Gastroesophageal sphincter (tissue), 4 donors: ENCODE results near the gene TSTD1. TPM values are rescaled to one million over a fixed set of nuclear protein-coding genes. Genes with fewer than 3 reads are reported as not detected.
A peak's percentile ranks its signal among the peaks of the same experiment; 100 is the strongest.

Source experiments
- ATAC-seq: fragments of 150-250 bp; one replicate; pipeline ENCODE4 v1.9.1; 2016; ENCODE audit warnings: mild to moderate bottlenecking, moderate library complexity
- H3K27ac ChIP-seq, 4 donors: fragments of 200-600 bp; sonication (generic) in 3 of 4; 1 replicate in 3 of 4; 2 replicates in 1 of 4; pipeline ENCODE4 v1.5.1; 2016 to 2019
- H3K27me3 ChIP-seq: fragments of 200-600 bp; sonication (generic); one replicate; pipeline ENCODE4 v1.5.1; 2019
- H3K36me3 ChIP-seq, 2 donors: fragments of 200-600 bp; sonication (generic); one replicate each; pipeline ENCODE4 v1.5.1; 2019; ENCODE audit warnings: control low read depth in 1 of 2
- H3K4me1 ChIP-seq, 3 donors: fragments of 200-600 bp; sonication (generic); 1 replicate in 2 of 3; 2 replicates in 1 of 3; pipeline ENCODE4 v1.5.1; 2016 to 2019; ENCODE audit warnings: control low read depth in 2 of 3
- H3K4me3 ChIP-seq, 2 donors: fragments of 200-600 bp; sonication (generic); one replicate each; pipeline ENCODE4 v1.5.1; 2019; ENCODE audit warnings: mild to moderate bottlenecking in 1 of 2, moderate library complexity in 1 of 2
- H3K9me3 ChIP-seq, 3 donors: fragments of 200-600 bp; sonication (generic); one replicate each; pipeline ENCODE4 v1.5.1; 2017 to 2019; ENCODE audit warnings: control low read depth in 2 of 3
- EP300 ChIP-seq: sonication (generic); formaldehyde crosslinking; IDR thresholded peaks from one replicate; pipeline ENCODE4 v1.6.1; 2017; ENCODE audit warnings: antibody characterized with exemption, mild to moderate bottlenecking
- POLR2A ChIP-seq, 2 donors: fragments of 450-650 bp; IDR thresholded peaks; one replicate each; pipeline ENCODE4 v1.6.1; 2017; ENCODE audit warnings: antibody characterized with exemption in 2 of 2, mild to moderate bottlenecking in 2 of 2, moderate library complexity in 1 of 2
- POLR2AphosphoS5 ChIP-seq: sonication (generic); formaldehyde crosslinking; IDR thresholded peaks from one replicate; pipeline ENCODE4 v1.6.1; 2017; ENCODE audit warnings: antibody characterized with exemption
- WGBS, 2 donors: methylation state at CpG; one replicate each; pipeline ENCODE4 v1.1.5; 2018; ENCODE audit warnings: low coverage in 1 of 2; 5-methylcytosine and 5-hydroxymethylcytosine counted together
- total RNA-seq, 4 donors: library from RNA; depleted of rRNA; stranded (reverse); fragments of >200 nt; gene quantifications; one replicate each; pipeline ENCODE4 v1.1.0, GENCODE V29; 2016
- TF ChIP-seq, protein P1 (sequence below), 4 experiments: fragments of 200-600 bp in 2 of 4; fragments of 450-650 bp in 2 of 4; sonication (generic) in 1 of 4; IDR thresholded peaks; one replicate each; pipeline ENCODE4 v1.5.1; 2017 to 2019; ENCODE audit warnings: antibody characterized with exemption in 4 of 4, mild to moderate bottlenecking in 2 of 4, moderate library complexity in 2 of 4

Gene TSTD1
- total RNA-seq, 4 donors from 2014 or later, result 18.1 to 52.1 (median 29.4) TPM

DNA sequence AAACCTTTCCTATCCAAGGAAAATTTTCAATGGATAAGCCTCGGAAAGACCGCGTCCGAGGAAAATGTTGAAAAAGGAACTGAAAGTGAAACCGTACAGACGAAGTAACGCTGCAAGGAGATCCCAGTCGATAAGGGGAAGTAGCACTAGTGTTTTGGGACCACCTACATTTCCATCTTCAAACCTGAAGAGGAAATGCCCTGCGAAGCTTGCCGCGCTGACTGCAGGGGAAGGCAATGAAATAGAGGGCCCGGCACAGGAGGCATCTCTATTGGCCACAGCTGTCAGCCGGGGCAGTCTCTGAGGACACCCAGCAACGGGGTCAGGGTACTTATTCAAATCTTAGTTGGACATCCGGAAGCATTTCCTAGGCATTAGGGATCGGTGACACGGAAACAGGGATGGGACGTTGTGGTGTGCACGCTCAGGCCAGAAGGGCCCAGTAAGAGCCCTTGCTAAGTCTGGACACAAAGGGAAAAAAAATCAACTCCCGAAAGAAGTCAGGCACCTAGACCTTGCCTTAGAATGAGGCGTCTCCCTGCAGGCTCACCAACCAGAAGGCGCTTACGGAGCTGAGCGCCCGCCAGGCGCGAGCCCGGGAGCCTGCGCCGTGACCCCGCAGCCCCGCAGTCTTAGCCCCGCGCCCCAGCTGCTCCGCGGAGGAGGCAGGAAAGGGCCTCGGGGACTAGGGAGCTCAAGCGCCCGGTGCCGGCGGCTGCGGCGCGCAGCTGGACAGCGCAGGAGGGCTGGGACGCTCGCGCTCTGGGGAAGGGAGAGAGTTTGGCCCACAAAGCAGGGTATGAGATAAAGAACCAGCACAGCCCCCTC lies 6.4 kb upstream of the TSTD1 start:
- no peak for TF ChIP-seq EP300
- TF ChIP-seq, protein P1, sequence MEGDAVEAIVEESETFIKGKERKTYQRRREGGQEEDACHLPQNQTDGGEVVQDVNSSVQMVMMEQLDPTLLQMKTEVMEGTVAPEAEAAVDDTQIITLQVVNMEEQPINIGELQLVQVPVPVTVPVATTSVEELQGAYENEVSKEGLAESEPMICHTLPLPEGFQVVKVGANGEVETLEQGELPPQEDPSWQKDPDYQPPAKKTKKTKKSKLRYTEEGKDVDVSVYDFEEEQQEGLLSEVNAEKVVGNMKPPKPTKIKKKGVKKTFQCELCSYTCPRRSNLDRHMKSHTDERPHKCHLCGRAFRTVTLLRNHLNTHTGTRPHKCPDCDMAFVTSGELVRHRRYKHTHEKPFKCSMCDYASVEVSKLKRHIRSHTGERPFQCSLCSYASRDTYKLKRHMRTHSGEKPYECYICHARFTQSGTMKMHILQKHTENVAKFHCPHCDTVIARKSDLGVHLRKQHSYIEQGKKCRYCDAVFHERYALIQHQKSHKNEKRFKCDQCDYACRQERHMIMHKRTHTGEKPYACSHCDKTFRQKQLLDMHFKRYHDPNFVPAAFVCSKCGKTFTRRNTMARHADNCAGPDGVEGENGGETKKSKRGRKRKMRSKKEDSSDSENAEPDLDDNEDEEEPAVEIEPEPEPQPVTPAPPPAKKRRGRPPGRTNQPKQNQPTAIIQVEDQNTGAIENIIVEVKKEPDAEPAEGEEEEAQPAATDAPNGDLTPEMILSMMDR (IDR thresholded peaks at IDR 0.05), result no peak
- TF ChIP-seq POLR2A (IDR thresholded peaks at IDR 0.05), result no peak
- TF ChIP-seq POLR2AphosphoS5, result no peak
- Histone ChIP-seq H3K4me3 (peak overlapping the region; percentile 90 to 94), H3K9me3 (no peaks in the 10 kb centered on the region), H3K4me1 (peaks cover 0 to 35% (median 8%) of the 10 kb centered on the region in 3 donors), H3K27me3 (no peaks in the 10 kb centered on the region), H3K27ac (peak overlapping the region; percentile 88 to 97 (median 94)), H3K36me3 (peaks cover 2 to 34% of the 10 kb centered on the region in 2 donors)
- peak; percentile 57 for ATAC-seq
- 0% methylated on average over 14 to 18 of the region's 48 CpGs for WGBS, 2 donors

DNA sequence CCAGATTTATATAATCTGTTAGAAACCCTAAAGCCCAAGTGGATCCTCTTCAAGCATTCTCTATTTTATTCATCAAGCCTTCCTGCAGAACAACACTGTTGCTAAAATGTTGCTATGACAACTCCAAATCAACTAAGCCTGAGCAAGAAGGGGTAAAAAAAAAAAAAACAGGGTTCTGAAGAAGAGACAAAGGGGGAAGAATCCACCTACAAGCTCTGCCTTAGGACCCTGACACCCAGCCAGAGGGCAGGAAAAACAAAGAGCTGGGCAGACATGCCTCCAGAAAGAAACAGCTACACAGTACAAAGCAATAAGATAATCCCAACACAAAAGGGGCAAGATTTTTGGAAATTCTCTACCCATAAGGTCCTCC lies 5.8 kb upstream of the TSTD1 start:
- H3K4me1 ChIP-seq, result peaks cover 0 to 36% (median 8%) of the 10 kb centered on the region in 3 donors
- H3K27ac ChIP-seq, result peak overlapping the region; percentile 88 to 97 (median 94)
- TF ChIP-seq, protein P1 (IDR thresholded peaks at IDR 0.05), result no peak
- TF ChIP-seq POLR2A (IDR thresholded peaks at IDR 0.05), result no peak
- TF ChIP-seq EP300, result no peak
- TF ChIP-seq POLR2AphosphoS5, result no peak
- no peak for ATAC-seq
- H3K9me3 ChIP-seq, result no peaks in the 10 kb centered on the region
- no peaks in the 10 kb centered on the region for H3K27me3 ChIP-seq
- peak overlapping the region; percentile 90 to 94 for H3K4me3 ChIP-seq
- H3K36me3 ChIP-seq, result peaks cover 2 to 40% of the 10 kb centered on the region in 2 donors

DNA sequence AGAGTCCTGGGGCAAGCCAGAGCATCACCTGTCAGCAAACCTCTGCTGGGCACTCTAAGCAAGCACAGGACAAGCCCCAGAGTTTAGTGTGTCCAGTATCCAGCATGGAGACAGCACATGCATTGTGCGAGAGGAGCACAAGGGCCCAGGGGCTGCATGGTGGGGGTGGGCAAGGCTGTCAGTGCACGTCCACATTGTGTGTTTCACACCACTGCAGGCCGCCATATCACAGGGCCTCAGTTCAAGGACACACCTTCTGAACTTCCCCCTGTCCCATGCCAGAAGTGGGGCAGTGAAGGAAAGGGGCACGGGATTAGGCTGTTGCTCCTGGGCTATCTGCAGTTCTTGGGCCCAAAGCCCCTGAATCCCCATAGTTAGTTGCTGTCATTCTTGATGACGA lies 782 bp upstream of the TSTD1 start:
- 92% methylated on average over 2 of the region's 5 CpGs; no CpG with 5 or more reads in 1 of the 2 donors for WGBS, 2 donors
- no peak overlapping the region for H3K27ac ChIP-seq
- TF ChIP-seq POLR2AphosphoS5, result no peak
- TF ChIP-seq, protein P1 (IDR thresholded peaks at IDR 0.05), result no peak
- TF ChIP-seq POLR2A (IDR thresholded peaks at IDR 0.05), result no peak
- no peak for TF ChIP-seq EP300
- peaks cover 2 to 44% of the 10 kb centered on the region in 2 donors for H3K36me3 ChIP-seq
- H3K27me3 ChIP-seq, result no peaks in the 10 kb centered on the region
- H3K4me3 ChIP-seq, result no peak overlapping the region
- H3K9me3 ChIP-seq, result no peaks in the 10 kb centered on the region
- no peak for ATAC-seq
- peaks cover 0 to 47% (median 8%) of the 10 kb centered on the region in 3 donors for H3K4me1 ChIP-seq

DNA sequence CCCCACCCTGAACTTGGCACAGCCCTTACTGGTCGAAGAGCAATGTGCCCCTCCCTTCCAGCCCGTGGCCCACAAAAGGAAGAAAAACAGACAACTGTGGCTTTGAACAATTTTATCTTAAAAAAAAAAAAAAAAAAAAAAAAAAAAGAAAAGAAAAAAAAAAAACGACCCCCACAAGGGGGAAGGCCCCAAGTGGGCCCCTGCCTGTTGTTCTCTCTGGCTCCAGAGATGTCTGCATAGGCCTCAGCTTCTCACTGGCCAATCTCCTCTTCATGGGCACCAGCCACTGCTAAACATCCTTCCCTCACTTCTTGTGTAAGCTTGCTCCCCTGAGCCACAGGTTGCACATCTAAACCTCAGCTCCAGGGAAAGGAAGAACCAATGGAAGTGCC lies 386 bp upstream of the TSTD1 start:
- Histone ChIP-seq H3K36me3 (peaks cover 2 to 44% of the 10 kb centered on the region in 2 donors), H3K27me3 (no peaks in the 10 kb centered on the region), H3K4me1 (peaks cover 0 to 43% (median 4%) of the 10 kb centered on the region in 3 donors), H3K27ac (peak overlapping the region in 1 of 4 donors; percentile 31), H3K4me3 (peak overlapping the region; percentile 50 to 68), H3K9me3 (no peaks in the 10 kb centered on the region)
- no peak for ATAC-seq
- TF ChIP-seq, protein P1 (IDR thresholded peaks at IDR 0.05), result no peak
- TF ChIP-seq POLR2AphosphoS5, result no peak
- no peak for TF ChIP-seq EP300
- no peak for TF ChIP-seq POLR2A (IDR thresholded peaks at IDR 0.05)
- WGBS, 2 donors, result 0 to 5% methylated on average over 1 to 2 of the region's 3 CpGs
